K562 (cell line): ENCODE results near the gene DKK3. TPM values are rescaled to one million over a fixed set of nuclear protein-coding genes. Genes with fewer than 3 reads are reported as not detected.

ENCODE experiments used
- ATAC-seq: fragments of 200-7000 bp; cut with Tn5 transposase; 3 replicates; pipeline ENCODE4 v1.9.1; 2020; ENCODE audit warnings: moderate library complexity
- BruUV-seq: library from RNA; stranded (reverse); fragments of 400-500 nt; replicated peaks from 2 replicates; lab custom pipeline; 2021; lab: Mats Ljungman, UMichigan
- CTCF ChIA-PET: fragments of 300-600 bp; formaldehyde crosslinking; extraction: SDS; loops from one replicate; lab custom pipeline; 2021; ENCODE audit warnings: low intra/inter-chr PET ratio; lab: Yijun Ruan, JAX
- POLR2A ChIA-PET: fragments of 300-600, 350-650 bp; sonication (Branson Sonifier 250); formaldehyde crosslinking; extraction: SDS; loops from one replicate; lab custom pipeline; 2021; ENCODE audit warnings: antibody characterized with exemption, inconsistent platforms; lab: Yijun Ruan, JAX
- DNase-seq, 4 experiments: peaks; one replicate each; pipeline versions ENCODE4 v3.0.0 to v3.0.0-alpha.2; 2011 to 2018; ENCODE audit warnings: low spot score in 3 of 4, mixed read lengths in 3 of 4; ENCODE audit errors: extremely low read depth in 1 of 4
- FAIRE-seq: peaks from 2 replicates; lab custom pipeline; 2011; peaks lifted over from hg19 to GRCh38; lab: Jason Lieb, UNC
- H2AFZ ChIP-seq: 2 replicates; pipeline ENCODE4 v1.6.0; 2011; ENCODE audit warnings: low read depth, low read length, control low read depth, inconsistent platforms
- H3K27ac ChIP-seq: fragments of 200-600 bp; 3 replicates; pipeline ENCODE4 v1.8.0; 2011; ENCODE audit warnings: low read depth, mild to moderate bottlenecking, control low read depth, inconsistent platforms, low read length, moderate library complexity, mixed read lengths; ENCODE audit errors: extremely low read depth
- H3K27me3 ChIP-seq, 2 experiments: fragments of 300-600 bp in 1 of 2; 2 replicates in 1 of 2; 3 replicates in 1 of 2; pipeline versions ENCODE4 v1.6.0 to v1.8.0; 2011; ENCODE audit warnings: inconsistent platforms in 2 of 2, low read length in 2 of 2, mild to moderate bottlenecking in 1 of 2, mixed read lengths in 1 of 2, moderate library complexity in 1 of 2; ENCODE audit not compliant: control insufficient read depth in 2 of 2, insufficient read depth in 2 of 2
- H3K36me3 ChIP-seq: fragments of 300-600 bp; 3 replicates; pipeline ENCODE4 v1.8.0; 2011; ENCODE audit warnings: mild to moderate bottlenecking, low read length, inconsistent platforms; ENCODE audit not compliant: control insufficient read depth, insufficient read depth
- H3K4me1 ChIP-seq, 2 experiments: fragments of 200-600 bp in 1 of 2; replicated peaks in 1 of 2; 2 replicates in 1 of 2; 3 replicates in 1 of 2; pipeline versions ENCODE4 v1.5.1 to v1.8.0; 2011; ENCODE audit warnings: inconsistent platforms in 2 of 2, low read length in 2 of 2, mild to moderate bottlenecking in 1 of 2, mixed read lengths in 1 of 2, moderate library complexity in 1 of 2; ENCODE audit not compliant: control insufficient read depth in 2 of 2, insufficient read depth in 2 of 2
- H3K4me2 ChIP-seq: 2 replicates; pipeline ENCODE4 v1.6.1; 2011; ENCODE audit warnings: low read length, control low read depth, inconsistent platforms, mixed read lengths; ENCODE audit not compliant: insufficient read depth
- H3K4me3 ChIP-seq: fragments of 200-600 bp; sonication (generic), shearing (Covaris generic); 2 replicates; pipeline ENCODE4 v1.5.1; 2016; ENCODE audit warnings: control low read depth, inconsistent platforms
- H3K79me2 ChIP-seq: fragments of 200-600 bp; 3 replicates; pipeline ENCODE4 v1.8.0; 2011; ENCODE audit warnings: low read length, inconsistent platforms; ENCODE audit not compliant: control insufficient read depth, insufficient read depth
- H3K9ac ChIP-seq, 2 experiments: 2 replicates each; pipeline versions ENCODE4 v1.6.0 to v1.6.1; 2011; ENCODE audit warnings: low read depth in 2 of 2, low read length in 2 of 2, control low read depth in 1 of 2, inconsistent platforms in 1 of 2, mild to moderate bottlenecking in 1 of 2, mixed read lengths in 1 of 2; ENCODE audit not compliant: insufficient read depth in 1 of 2
- H3K9me1 ChIP-seq: one replicate; pipeline ENCODE4 v1.6.0; 2011; ENCODE audit warnings: inconsistent platforms, mild to moderate bottlenecking, low read length, moderate library complexity; ENCODE audit not compliant: control insufficient read depth, insufficient read depth
- H3K9me3 ChIP-seq: replicated peaks from 2 replicates; pipeline ENCODE4 v1.5.1; 2011; ENCODE audit warnings: low read depth, low read length, inconsistent platforms; ENCODE audit not compliant: control insufficient read depth, insufficient read depth
- H4K20me1 ChIP-seq: replicated peaks from 2 replicates; pipeline ENCODE4 v1.6.1; 2011; ENCODE audit warnings: low read length, inconsistent platforms, mixed read lengths; ENCODE audit not compliant: control insufficient read depth, insufficient read depth
- ARID3A ChIP-seq: IDR thresholded peaks from 2 replicates; pipeline ENCODE4 v1.6.1; 2012; ENCODE audit warnings: low read depth, low read length, improper control_type of control experiment, borderline replicate concordance
- BHLHE40 ChIP-seq: IDR thresholded peaks from 2 replicates; pipeline ENCODE4 v1.6.1; 2011; ENCODE audit warnings: low read length, improper control_type of control experiment
- CEBPB ChIP-seq: fragments of 450-650 bp; IDR thresholded peaks from 2 replicates; pipeline ENCODE4 v1.6.1; 2016; ENCODE audit warnings: missing genetic modification characterization, missing compliant biosample characterization
- CHD4 ChIP-seq: fragments of 200-600 bp; sonication (generic); IDR thresholded peaks from 3 replicates; pipeline ENCODE4 v1.6.1; 2012; ENCODE audit warnings: low read depth, mild to moderate bottlenecking, mixed read lengths, low read length, inconsistent platforms; ENCODE audit not compliant: insufficient read depth, insufficient replicate concordance, poor library complexity, severe bottlenecking
- EP300 ChIP-seq: IDR thresholded peaks from 2 replicates; pipeline ENCODE4 v1.6.1; 2012; ENCODE audit warnings: low read length, improper control_type of control experiment
- FOXM1 ChIP-seq, 2 experiments: fragments of 450-650 bp in 1 of 2; sonication (generic) in 1 of 2; formaldehyde crosslinking in 1 of 2; IDR thresholded peaks; 2 replicates each; pipeline versions ENCODE4 v1.6.1 to v1.9.0; 2017 to 2022; ENCODE audit warnings: low read depth in 2 of 2, mild to moderate bottlenecking in 2 of 2, missing genetic modification reagents in 1 of 2, moderate library complexity in 1 of 2
- KDM4B ChIP-seq, 2 experiments: fragments of 450-650 bp in 1 of 2; sonication (generic) in 1 of 2; IDR thresholded peaks; 2 replicates each; pipeline ENCODE4 v1.6.1; 2016 to 2017; ENCODE audit warnings: borderline replicate concordance in 2 of 2, antibody characterized with exemption in 1 of 2, low read depth in 1 of 2, mild to moderate bottlenecking in 1 of 2
- KLF6 ChIP-seq: fragments of 250-450 bp; sonication (Bioruptor Pico); IDR thresholded peaks from 2 replicates; pipeline ENCODE4 v1.4.0; 2020; ENCODE audit warnings: mild to moderate bottlenecking, moderate library complexity, borderline replicate concordance
- PREB ChIP-seq: sonication (generic); formaldehyde crosslinking; IDR thresholded peaks from 2 replicates; pipeline ENCODE4 v1.8.1; 2023; ENCODE audit warnings: mild to moderate bottlenecking, missing genetic modification reagents
- PURB ChIP-seq: sonication (generic); formaldehyde crosslinking; IDR thresholded peaks from 2 replicates; pipeline ENCODE4 v1.9.0; 2021; ENCODE audit warnings: low read depth, mild to moderate bottlenecking, missing genetic modification reagents
- PYGO2 ChIP-seq: fragments of 450-650 bp; IDR thresholded peaks from 2 replicates; pipeline ENCODE4 v1.6.1; 2016; ENCODE audit warnings: mild to moderate bottlenecking, missing genetic modification characterization, moderate library complexity, missing compliant biosample characterization
- YBX1 ChIP-seq: fragments of 450-650 bp; IDR thresholded peaks from 2 replicates; pipeline ENCODE4 v1.7.1; 2016; ENCODE audit warnings: mild to moderate bottlenecking
- ZFX ChIP-seq: sonication (generic); formaldehyde crosslinking; IDR thresholded peaks from 2 replicates; pipeline ENCODE4 v1.8.0; 2022; ENCODE audit warnings: mild to moderate bottlenecking, missing genetic modification reagents, moderate library complexity
- ZNF232 ChIP-seq: sonication (generic); formaldehyde crosslinking; IDR thresholded peaks from 2 replicates; pipeline ENCODE4 v1.8.0; 2022; ENCODE audit warnings: mild to moderate bottlenecking, missing genetic modification reagents
- ZNF766 ChIP-seq: fragments of 200-800 bp; sonication (Bioruptor generic); conservative IDR thresholded peaks from 2 replicates; pipeline ENCODE4 v1.6.1; 2016; ENCODE audit warnings: missing genetic modification characterization, missing compliant biosample characterization
- WGBS: fragments of 100-300 bp; shearing (Covaris generic); methylation state at CpG from one replicate; pipeline ENCODE4 v1.1.6; 2016; ENCODE audit warnings: low coverage, mixed read lengths; ENCODE audit not compliant: insufficient coverage; ENCODE audit errors: missing lambda C conversion rate; 5-methylcytosine and 5-hydroxymethylcytosine counted together
- in situ Hi-C: fragments of 300-500 bp; cut with MboI; formaldehyde crosslinking; loops from 4 replicates; pipeline ENCODE4 v1.15.0; 2018; ENCODE audit warnings: inconsistent platforms, mixed read lengths
- intact Hi-C: fragments of 100-400 bp; cut with micrococcal nuclease; formaldehyde crosslinking; loops from 2 replicates; pipeline ENCODE4 v1.14.2; 2022
- polyA plus RNA-seq, 8 experiments: library from polyadenylated mRNA; depleted of rRNA in 4 of 8; stranded (reverse) in 5 of 8; unstranded in 3 of 8; fragments of >200 nt; fragmentation: Nextera tagmentation in 2 of 8; fragmentation: Illumina TruSeq in 1 of 8; extraction: Ambion mirVana in 2 of 8; extraction: Trizol in 1 of 8; gene quantifications; 2 replicates each; pipeline versions ENCODE4 v1.2.1 to v1.2.3, GENCODE V29; 2011 to 2014; ENCODE audit warnings: inconsistent platforms in 1 of 8, missing spikeins in 1 of 8
- total RNA-seq, 7 experiments: library from RNA; depleted of rRNA in 6 of 7; stranded (reverse); fragments of >200 nt in 6 of 7; fragmentation: Illumina TruSeq in 2 of 7; extraction: Trizol in 2 of 7; gene quantifications; 2 replicates each; pipeline versions ENCODE4 v1.2.1 to v1.2.3, GENCODE V29; 2011 to 2021; ENCODE audit warnings: low replicate concordance in 1 of 7

Gene DKK3
- total and polyA plus RNA-seq, 9 of the 15 experiments (the other 6 are each of a cell fraction or from before 2014, with no cell fraction given), result 0.14 to 0.85 (median 0.38) TPM; not detected in 6

GRCh38 chr11:12024254-12024926 lies 16.0 kb upstream of the DKK3 start:
- no peak overlapping the region for H3K4me3 ChIP-seq
- H3K9ac ChIP-seq, result no peak overlapping the region
- no peaks in the 10 kb centered on the region; the same call in 1 of the 2 replicates for H3K9me3 ChIP-seq
- H3K4me1 ChIP-seq, result peaks cover 5 to 19% of the 10 kb centered on the region in 2 experiments; a peak in 2 of 5 replicates
- no peak overlapping the region for H2AFZ ChIP-seq
- 12% methylated on average over 4 of the region's 4 CpGs for WGBS
- in situ Hi-C loops (no loop called here), intact Hi-C loops (no loop called here)
- no peak overlapping the region for H3K27ac ChIP-seq
- no TSS peak for BruUV-seq
- no peak overlapping the region for H3K4me2 ChIP-seq
- H4K20me1 ChIP-seq, result no peaks in the 10 kb centered on the region
- no peaks in the 10 kb centered on the region for H3K27me3 ChIP-seq
- POLR2A ChIA-PET, result interaction anchor here (1.0 kb wide), 1 partner anchor 19 kb away, joined by 4 read pairs; no protein-coding TSS in a partner anchor
- H3K9me1 ChIP-seq, result no peaks in the 10 kb centered on the region
- DNase-seq, result no peak
- no peak for FAIRE-seq
- ATAC-seq, result no peak
- CTCF ChIA-PET, result no interaction called here
- H3K36me3 ChIP-seq, result no peaks in the 10 kb centered on the region
- H3K79me2 ChIP-seq, result no peaks in the 10 kb centered on the region
- TF ChIP-seq KDM4B (IDR thresholded peaks at IDR 0.05; ENCODE audit: borderline replicate concordance in 2 of 2, low read depth in 1 of 2), result no peak
- TF ChIP-seq CEBPB (tag), result no peak
- TF ChIP-seq PREB (CRISPR knock-in tag), result no peak
- TF ChIP-seq BHLHE40, result no peak
- no peak for TF ChIP-seq ZNF766 (CRISPR knock-in tag)
- TF ChIP-seq KLF6 (CRISPR knock-in tag), result no peak
- no peak for TF ChIP-seq ARID3A
- TF ChIP-seq ZNF232 (CRISPR knock-in tag), result no peak
- TF ChIP-seq CHD4, result no peak
- TF ChIP-seq YBX1, result no peak
- TF ChIP-seq ZFX, result no peak
- no peak for TF ChIP-seq EP300
- TF ChIP-seq PYGO2, result no peak
- no peak for TF ChIP-seq FOXM1 (IDR thresholded peaks at IDR 0.05; ENCODE audit: low read depth)
- no peak for TF ChIP-seq FOXM1 (CRISPR knock-in tag; IDR thresholded peaks at IDR 0.05; ENCODE audit: low read depth)
- no peak for TF ChIP-seq PURB
